Upper lobe of left lung (tissue), 6 donors: ENCODE data around the gene PODXL2. TPM values are rescaled to one million over a fixed set of nuclear protein-coding genes. Genes with fewer than 3 reads are reported as not detected.

Experiments used
- ATAC-seq, 2 donors: fragments of 200-7000 bp; cut with Tn5 transposase; one replicate each; pipeline ENCODE4 v1.9.1; 2022; ENCODE audit warnings: mild to moderate bottlenecking in 2 of 2, moderate library complexity in 2 of 2; ENCODE audit not compliant: low FRiP score in 2 of 2
- DNase-seq, 2 donors: peaks; one replicate each; pipeline ENCODE4 v3.0.0-alpha.2; 2019 to 2020
- H3K27ac ChIP-seq, 4 donors: fragments of 200-600 bp; sonication (generic); one replicate each; pipeline ENCODE4 v1.5.1; 2016 to 2019
- H3K27me3 ChIP-seq, 4 donors: fragments of 200-600 bp; sonication (generic); one replicate each; pipeline ENCODE4 v1.5.1; 2017 to 2019
- H3K36me3 ChIP-seq, 4 donors: fragments of 200-600 bp; sonication (generic); one replicate each; pipeline ENCODE4 v1.5.1; 2016 to 2019
- H3K4me1 ChIP-seq, 4 donors: fragments of 200-600 bp; sonication (generic); one replicate each; pipeline ENCODE4 v1.5.1; 2018 to 2019
- H3K4me3 ChIP-seq, 4 donors: fragments of 200-600 bp; sonication (generic); one replicate each; pipeline ENCODE4 v1.5.1; 2017 to 2019; ENCODE audit warnings: mild to moderate bottlenecking in 2 of 4, moderate library complexity in 1 of 4
- H3K9me3 ChIP-seq, 4 donors: fragments of 200-600 bp; sonication (generic); one replicate each; pipeline ENCODE4 v1.5.1; 2018 to 2019
- CTCF ChIP-seq, 6 experiments: fragments of 450-650 bp in 4 of 6; fragments of 200-600 bp in 2 of 6; sonication (generic) in 2 of 6; IDR thresholded peaks; one replicate each; pipeline ENCODE4 v1.5.1; 2016 to 2019; ENCODE audit warnings: antibody characterized with exemption in 6 of 6
- EP300 ChIP-seq, 4 donors: sonication (generic); formaldehyde crosslinking; IDR thresholded peaks; one replicate each; pipeline ENCODE4 v1.5.1; 2017; ENCODE audit warnings: antibody characterized with exemption in 4 of 4, control low read depth in 2 of 4
- POLR2A ChIP-seq, 4 donors: fragments of 450-650 bp; IDR thresholded peaks; one replicate each; pipeline ENCODE4 v1.5.1; 2016 to 2017; ENCODE audit warnings: antibody characterized with exemption in 4 of 4, mild to moderate bottlenecking in 2 of 4
- POLR2AphosphoS5 ChIP-seq, 2 donors: sonication (generic); formaldehyde crosslinking; IDR thresholded peaks; one replicate each; pipeline ENCODE4 v1.5.1; 2017; ENCODE audit warnings: antibody characterized with exemption in 2 of 2
- WGBS, 2 donors: methylation state at CpG; one replicate each; pipeline ENCODE4 v1.1.5; 2017 to 2018; 5-methylcytosine and 5-hydroxymethylcytosine counted together
- total RNA-seq, 6 donors: library from RNA; depleted of rRNA in 4 of 6; stranded (reverse); fragments of >200 nt in 4 of 6; gene quantifications; one replicate each; pipeline versions ENCODE4 v1.1.0 to v1.2.1, GENCODE V29; 2016 to 2021
- donor health status: DM: no; HTN: no; CAD: no; lungs with moderate emphysema.
- donor health status: DM: no; HTN: yes; CAD: no; lungs with severe emphysema.

PODXL2 gene
- total RNA-seq, 6 donors from 2014 or later = 1.0 to 5.1 (median 3.5) TPM

- DNase-seq = peak; percentile 92 to 96
- ATAC-seq = peak; percentile 94
- WGBS, 2 donors = 1% methylated on average over 49 to 50 of the region's 72 CpGs
- Histone ChIP-seq H3K9me3 (no peaks in the 10 kb centered on the region), H3K36me3 (no peaks in the 10 kb centered on the region), H3K27me3 (no peaks in the 10 kb centered on the region), H3K4me1 (peaks cover 28 to 36% (median 32%) of the 10 kb centered on the region in 4 donors), H3K27ac (peak within 1 kb of the TSS; percentile 87 to 96 (median 94)), H3K4me3 (peak within 1 kb of the TSS; percentile 80 to 98 (median 92))
- TF ChIP-seq EP300 (IDR thresholded peaks at IDR 0.05) = peak in 1 of 4 donors; percentile 11
- TF ChIP-seq CTCF (IDR thresholded peaks at IDR 0.05) = peak in 4 of 6 experiments; percentile 12 to 75 (median 30)
- TF ChIP-seq POLR2A (IDR thresholded peaks at IDR 0.05) = peak in 3 of 4 donors; percentile 35 to 58 (median 39)
- TF ChIP-seq POLR2AphosphoS5 (IDR thresholded peaks at IDR 0.05) = peak; percentile 15 to 66
Observed at GRCh38 chr3:127590593-127591465, 38.2 kb upstream of the PODXL2 start, which contains the start of gene TPRA1. TPRA1 (minus strand) TSS chr3:127590733; CDS start chr3:127580146, 10,587 bp downstream.

- Histone ChIP-seq H3K27me3 (no peaks in the 10 kb centered on the region), H3K4me3 (no peak overlapping the region), H3K27ac (peak overlapping the region in 1 of 4 donors; percentile 30), H3K9me3 (no peaks in the 10 kb centered on the region), H3K4me1 (peaks cover 26 to 32% (median 28%) of the 10 kb centered on the region in 4 donors), H3K36me3 (no peaks in the 10 kb centered on the region)
- WGBS, 2 donors = 95 to 97% methylated on average over 4 to 5 of the region's 5 CpGs
- no peak for DNase-seq
- TF ChIP-seq CTCF (IDR thresholded peaks at IDR 0.05) = no peak
- no peak for TF ChIP-seq POLR2A (IDR thresholded peaks at IDR 0.05)
- TF ChIP-seq POLR2AphosphoS5 (IDR thresholded peaks at IDR 0.05) = no peak
- TF ChIP-seq EP300 (IDR thresholded peaks at IDR 0.05) = no peak
- ATAC-seq = no peak
Observed at GRCh38 chr3:127593178-127593577, 35.8 kb upstream of the PODXL2 start.

GRCh38 chr3:127595303-127595702, 33.7 kb upstream of the PODXL2 start:
- DNase-seq (no peak), ATAC-seq (no peak)
- 71 to 91% methylated on average over 2 to 4 of the region's 4 CpGs for WGBS, 2 donors
- no peak overlapping the region for H3K27ac ChIP-seq
- H3K9me3 ChIP-seq = no peaks in the 10 kb centered on the region
- peaks cover 19 to 30% (median 21%) of the 10 kb centered on the region in 4 donors for H3K4me1 ChIP-seq
- no peak overlapping the region for H3K4me3 ChIP-seq
- no peaks in the 10 kb centered on the region for H3K36me3 ChIP-seq
- no peak for TF ChIP-seq EP300 (IDR thresholded peaks at IDR 0.05)
- no peak for TF ChIP-seq POLR2AphosphoS5 (IDR thresholded peaks at IDR 0.05)
- no peak for TF ChIP-seq CTCF (IDR thresholded peaks at IDR 0.05)
- no peak for TF ChIP-seq POLR2A (IDR thresholded peaks at IDR 0.05)
- H3K27me3 ChIP-seq = no peaks in the 10 kb centered on the region

GRCh38 chr3:127597020-127597771, 31.8 kb upstream of the PODXL2 start:
- H3K36me3 ChIP-seq = no peaks in the 10 kb centered on the region
- DNase-seq = no peak

More at GRCh38 chr3:127597020-127597771, 31.8 kb upstream of the PODXL2 start:
- 70 to 76% methylated on average over 12 of the region's 12 CpGs for WGBS, 2 donors
- Histone ChIP-seq H3K4me1 (peaks cover 8 to 18% (median 13%) of the 10 kb centered on the region in 4 donors), H3K9me3 (no peaks in the 10 kb centered on the region), H3K4me3 (peak overlapping the region in 1 of 4 donors; percentile 53), H3K27me3 (no peaks in the 10 kb centered on the region), H3K27ac (no peak overlapping the region)
- no peak for ATAC-seq
- TF ChIP-seq CTCF (IDR thresholded peaks at IDR 0.05) (no peak), EP300 (IDR thresholded peaks at IDR 0.05) (no peak), POLR2A (IDR thresholded peaks at IDR 0.05) (no peak)
